HepG2 (cell line): Measurements from ENCODE around the gene VPS11. TPM values are rescaled to one million over a fixed set of nuclear protein-coding genes. Genes with fewer than 3 reads are reported as not detected.

Experiments used
- AGO2 ChIP-seq: fragments of 200-400 bp; formaldehyde crosslinking; optimal IDR thresholded peaks from 2 replicates; pipeline ENCODE3; 2017; ENCODE audit warnings: mild to moderate bottlenecking, low read depth, low read length, moderate library complexity
- BRD4 ChIP-seq: sonication (generic); formaldehyde crosslinking; IDR thresholded peaks from 2 replicates; pipeline ENCODE4 v1.4.0; 2020; ENCODE audit warnings: missing genetic modification reagents
- CREM ChIP-seq, 2 experiments: sonication (generic) in 1 of 2; formaldehyde crosslinking in 1 of 2; IDR thresholded peaks; 2 replicates each; pipeline versions ENCODE4 v1.4.0 to v1.6.1; 2016 to 2020; ENCODE audit warnings: antibody characterized with exemption in 1 of 2, mild to moderate bottlenecking in 1 of 2, missing genetic modification reagents in 1 of 2
- ERF ChIP-seq: IDR thresholded peaks from 2 replicates; pipeline ENCODE4 v1.6.1; 2018; ENCODE audit warnings: missing biosample characterization, missing genetic modification reagents
- HNRNPH1 ChIP-seq: fragments of 200-400 bp; formaldehyde crosslinking; optimal IDR thresholded peaks from 2 replicates; pipeline ENCODE3; 2017; ENCODE audit warnings: mild to moderate bottlenecking, low read depth, low read length
- KLF9 ChIP-seq: IDR thresholded peaks from 2 replicates; pipeline ENCODE4 v1.6.1; 2016; ENCODE audit warnings: low read depth
- MIXL1 ChIP-seq: IDR thresholded peaks from 2 replicates; pipeline ENCODE4 v1.6.1; 2016
- SP2 ChIP-seq: sonication (generic); formaldehyde crosslinking; IDR thresholded peaks from 2 replicates; pipeline ENCODE4 v1.5.1; 2020; ENCODE audit warnings: mild to moderate bottlenecking, missing genetic modification reagents
- SUZ12 ChIP-seq: fragments of 150-350 bp; IDR thresholded peaks from 2 replicates; pipeline ENCODE4 v1.6.1; 2014; ENCODE audit warnings: low read depth, low read length
- TSC22D2 ChIP-seq: sonication (generic); formaldehyde crosslinking; IDR thresholded peaks from 2 replicates; pipeline ENCODE4 v1.5.1; 2020; ENCODE audit warnings: missing genetic modification reagents, mild to moderate bottlenecking, borderline replicate concordance
- ZMYM3 ChIP-seq: sonication (generic); formaldehyde crosslinking; IDR thresholded peaks from 2 replicates; pipeline ENCODE4 v1.5.1; 2020; ENCODE audit warnings: mild to moderate bottlenecking, missing genetic modification reagents
- ZNF256 ChIP-seq: sonication (generic); formaldehyde crosslinking; conservative IDR thresholded peaks from 2 replicates; pipeline ENCODE4 v1.4.0; 2020; ENCODE audit warnings: missing genetic modification reagents
- ZNF430 ChIP-seq: sonication (generic); formaldehyde crosslinking; IDR thresholded peaks from 2 replicates; pipeline ENCODE4 v1.9.0; 2021; ENCODE audit warnings: mild to moderate bottlenecking, missing genetic modification reagents
- ZNF510 ChIP-seq: sonication (generic); formaldehyde crosslinking; IDR thresholded peaks from 2 replicates; pipeline ENCODE4 v1.4.0; 2020; ENCODE audit warnings: low read depth, mild to moderate bottlenecking, missing genetic modification reagents
- ZNF83 ChIP-seq: sonication (generic); formaldehyde crosslinking; IDR thresholded peaks from 2 replicates; pipeline ENCODE4 v1.4.0; 2020; ENCODE audit warnings: missing genetic modification reagents, mild to moderate bottlenecking, borderline replicate concordance
- polyA plus RNA-seq, 8 experiments: library from polyadenylated mRNA; depleted of rRNA in 3 of 8; stranded (reverse) in 7 of 8; unstranded in 1 of 8; fragments of >200 nt; fragmentation: Illumina TruSeq in 4 of 8; extraction: Trizol in 4 of 8; gene quantifications; 2 replicates each; pipeline versions ENCODE4 v1.2.1 to v1.2.3, GENCODE V29; 2011 to 2016; ENCODE audit warnings: low read depth in 4 of 8, missing spikeins in 1 of 8, mixed read lengths in 1 of 8; ENCODE audit not compliant: insufficient read depth in 1 of 8
- total RNA-seq, 5 experiments: library from RNA; depleted of rRNA; stranded (reverse); fragments of >200 nt; fragmentation: Illumina TruSeq; extraction: Trizol; gene quantifications; 2 replicates each; pipeline ENCODE4 v1.2.3, GENCODE V29; 2016; ENCODE audit warnings: low read depth in 1 of 5
- TF ChIP-seq, protein P1 (sequence below): fragments of 450-650 bp; IDR thresholded peaks from 2 replicates; pipeline ENCODE4 v1.6.1; 2017; ENCODE audit warnings: mild to moderate bottlenecking
- TF ChIP-seq, protein P2 (sequence below): sonication (generic); formaldehyde crosslinking; IDR thresholded peaks from 2 replicates; pipeline ENCODE4 v1.8.1; 2023; ENCODE audit warnings: mild to moderate bottlenecking, moderate library complexity, missing genetic modification reagents
- TF ChIP-seq, protein P3 (sequence below): sonication (generic); formaldehyde crosslinking; IDR thresholded peaks from 2 replicates; pipeline ENCODE4 v1.4.0; 2020; ENCODE audit warnings: missing genetic modification reagents
- TF ChIP-seq, protein P4 (sequence below): sonication (generic); formaldehyde crosslinking; IDR thresholded peaks from 2 replicates; pipeline ENCODE4 v1.9.0; 2022; ENCODE audit warnings: low read depth, missing genetic modification reagents
- TF ChIP-seq, protein P5 (sequence below): conservative IDR thresholded peaks from 2 replicates; pipeline ENCODE4 v1.6.1; 2018; ENCODE audit warnings: missing genetic modification reagents

VPS11 gene
- total and polyA plus RNA-seq, 2 of the 13 experiments (the other 11 are each of a cell fraction or from before 2014, with no cell fraction given) = 13.7 to 21.6 TPM

DNA sequence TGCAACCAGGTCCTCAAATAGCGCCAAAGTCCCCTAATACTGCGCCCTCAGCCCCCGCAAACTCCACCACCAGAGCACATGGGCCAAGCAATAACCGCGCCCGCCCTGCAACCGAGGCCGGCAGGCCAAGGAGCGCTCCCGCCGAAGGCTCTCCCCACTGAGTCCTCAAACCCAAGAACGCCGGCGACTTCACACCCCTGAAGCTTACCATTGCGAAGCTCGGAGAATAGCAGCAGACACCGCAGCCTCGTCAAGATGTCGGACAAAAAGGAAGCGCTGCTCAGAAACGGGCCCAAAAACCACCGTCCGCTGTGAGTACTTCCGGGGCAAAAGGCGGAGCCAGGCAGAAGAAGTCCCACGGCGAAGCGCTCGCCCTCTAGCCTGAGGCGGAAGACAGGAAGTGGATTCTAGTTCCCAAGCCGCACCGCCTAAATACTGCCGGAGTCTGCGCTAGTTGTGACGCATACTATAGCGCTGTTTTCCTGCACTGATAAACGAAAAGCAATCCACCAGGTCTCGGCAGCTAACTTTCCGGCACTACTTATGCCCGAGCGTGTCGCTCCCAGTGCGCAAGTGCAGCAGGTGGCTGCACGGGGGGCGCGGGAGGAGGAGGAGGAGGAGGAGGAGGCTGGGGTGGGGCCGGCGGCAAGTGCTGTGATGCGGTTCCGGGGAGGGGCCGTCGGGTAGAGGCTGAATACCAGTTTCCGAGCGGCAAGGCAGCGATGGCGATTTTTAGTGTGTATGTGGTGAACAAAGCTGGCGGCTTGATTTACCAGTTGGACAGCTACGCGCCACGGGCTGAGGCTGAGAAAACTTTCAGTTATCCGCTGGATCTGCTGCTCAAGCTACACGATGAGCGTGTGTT lies 49.3 kb upstream of the VPS11 start, which contains the start of the genes RPS25 and TRAPPC4 (continued):
- TF ChIP-seq AGO2 = peak; percentile 63
- peak; percentile 46; the same call in 1 of the 2 replicates for TF ChIP-seq BRD4 (CRISPR knock-in tag)
- TF ChIP-seq SUZ12 = no peak
- TF ChIP-seq, protein P1, sequence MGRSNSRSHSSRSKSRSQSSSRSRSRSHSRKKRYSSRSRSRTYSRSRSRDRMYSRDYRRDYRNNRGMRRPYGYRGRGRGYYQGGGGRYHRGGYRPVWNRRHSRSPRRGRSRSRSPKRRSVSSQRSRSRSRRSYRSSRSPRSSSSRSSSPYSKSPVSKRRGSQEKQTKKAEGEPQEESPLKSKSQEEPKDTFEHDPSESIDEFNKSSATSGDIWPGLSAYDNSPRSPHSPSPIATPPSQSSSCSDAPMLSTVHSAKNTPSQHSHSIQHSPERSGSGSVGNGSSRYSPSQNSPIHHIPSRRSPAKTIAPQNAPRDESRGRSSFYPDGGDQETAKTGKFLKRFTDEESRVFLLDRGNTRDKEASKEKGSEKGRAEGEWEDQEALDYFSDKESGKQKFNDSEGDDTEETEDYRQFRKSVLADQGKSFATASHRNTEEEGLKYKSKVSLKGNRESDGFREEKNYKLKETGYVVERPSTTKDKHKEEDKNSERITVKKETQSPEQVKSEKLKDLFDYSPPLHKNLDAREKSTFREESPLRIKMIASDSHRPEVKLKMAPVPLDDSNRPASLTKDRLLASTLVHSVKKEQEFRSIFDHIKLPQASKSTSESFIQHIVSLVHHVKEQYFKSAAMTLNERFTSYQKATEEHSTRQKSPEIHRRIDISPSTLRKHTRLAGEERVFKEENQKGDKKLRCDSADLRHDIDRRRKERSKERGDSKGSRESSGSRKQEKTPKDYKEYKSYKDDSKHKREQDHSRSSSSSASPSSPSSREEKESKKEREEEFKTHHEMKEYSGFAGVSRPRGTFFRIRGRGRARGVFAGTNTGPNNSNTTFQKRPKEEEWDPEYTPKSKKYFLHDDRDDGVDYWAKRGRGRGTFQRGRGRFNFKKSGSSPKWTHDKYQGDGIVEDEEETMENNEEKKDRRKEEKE = no peak
- TF ChIP-seq ZNF430 (CRISPR knock-in tag) = peak; percentile 75; the same call in 1 of the 2 replicates
- TF ChIP-seq ERF (CRISPR knock-in tag) = peak; percentile 58
- TF ChIP-seq SP2 (CRISPR knock-in tag) = peak; percentile 79
- TF ChIP-seq, protein P2, sequence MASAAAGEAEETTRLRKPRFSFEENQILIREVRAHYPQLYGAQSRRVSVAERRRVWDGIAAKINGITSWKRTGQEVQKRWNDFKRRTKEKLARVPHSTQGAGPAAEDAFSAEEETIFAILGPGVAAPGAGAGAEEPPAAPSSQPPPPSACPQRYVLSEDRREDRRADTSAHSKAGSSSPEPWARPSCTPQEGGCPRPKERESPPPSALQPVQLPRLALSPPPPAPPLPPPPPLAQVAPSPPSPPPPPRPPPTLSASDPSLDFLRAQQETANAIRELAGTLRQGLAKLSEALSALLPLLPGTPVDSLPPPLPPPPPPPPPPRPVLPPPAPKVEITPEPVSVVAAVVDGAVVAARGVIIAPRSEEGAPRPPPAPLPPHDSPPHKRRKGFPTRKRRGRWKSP (CRISPR knock-in tag) = peak; percentile 92; the same call in 1 of the 2 replicates
- no peak for TF ChIP-seq MIXL1
- no peak for TF ChIP-seq HNRNPH1
- TF ChIP-seq TSC22D2 (CRISPR knock-in tag) = peak; percentile 1; the same call in 1 of the 2 replicates
- no peak for TF ChIP-seq KLF9 (CRISPR knock-in tag)
- TF ChIP-seq ZMYM3 = 0 out of 2 replicates have a peak, but pooled peaks have one; percentile 10
- TF ChIP-seq, protein P3, sequence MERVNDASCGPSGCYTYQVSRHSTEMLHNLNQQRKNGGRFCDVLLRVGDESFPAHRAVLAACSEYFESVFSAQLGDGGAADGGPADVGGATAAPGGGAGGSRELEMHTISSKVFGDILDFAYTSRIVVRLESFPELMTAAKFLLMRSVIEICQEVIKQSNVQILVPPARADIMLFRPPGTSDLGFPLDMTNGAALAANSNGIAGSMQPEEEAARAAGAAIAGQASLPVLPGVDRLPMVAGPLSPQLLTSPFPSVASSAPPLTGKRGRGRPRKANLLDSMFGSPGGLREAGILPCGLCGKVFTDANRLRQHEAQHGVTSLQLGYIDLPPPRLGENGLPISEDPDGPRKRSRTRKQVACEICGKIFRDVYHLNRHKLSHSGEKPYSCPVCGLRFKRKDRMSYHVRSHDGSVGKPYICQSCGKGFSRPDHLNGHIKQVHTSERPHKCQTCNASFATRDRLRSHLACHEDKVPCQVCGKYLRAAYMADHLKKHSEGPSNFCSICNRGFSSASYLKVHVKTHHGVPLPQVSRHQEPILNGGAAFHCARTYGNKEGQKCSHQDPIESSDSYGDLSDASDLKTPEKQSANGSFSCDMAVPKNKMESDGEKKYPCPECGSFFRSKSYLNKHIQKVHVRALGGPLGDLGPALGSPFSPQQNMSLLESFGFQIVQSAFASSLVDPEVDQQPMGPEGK = no peak; the same call in 1 of the 2 replicates
- peak; percentile 57; the same call in 1 of the 2 replicates for TF ChIP-seq ZNF510
- 0 out of 2 replicates have a peak, but pooled peaks have one; percentile 28 for TF ChIP-seq ZNF256 (CRISPR knock-in tag)
- TF ChIP-seq, protein P4, sequence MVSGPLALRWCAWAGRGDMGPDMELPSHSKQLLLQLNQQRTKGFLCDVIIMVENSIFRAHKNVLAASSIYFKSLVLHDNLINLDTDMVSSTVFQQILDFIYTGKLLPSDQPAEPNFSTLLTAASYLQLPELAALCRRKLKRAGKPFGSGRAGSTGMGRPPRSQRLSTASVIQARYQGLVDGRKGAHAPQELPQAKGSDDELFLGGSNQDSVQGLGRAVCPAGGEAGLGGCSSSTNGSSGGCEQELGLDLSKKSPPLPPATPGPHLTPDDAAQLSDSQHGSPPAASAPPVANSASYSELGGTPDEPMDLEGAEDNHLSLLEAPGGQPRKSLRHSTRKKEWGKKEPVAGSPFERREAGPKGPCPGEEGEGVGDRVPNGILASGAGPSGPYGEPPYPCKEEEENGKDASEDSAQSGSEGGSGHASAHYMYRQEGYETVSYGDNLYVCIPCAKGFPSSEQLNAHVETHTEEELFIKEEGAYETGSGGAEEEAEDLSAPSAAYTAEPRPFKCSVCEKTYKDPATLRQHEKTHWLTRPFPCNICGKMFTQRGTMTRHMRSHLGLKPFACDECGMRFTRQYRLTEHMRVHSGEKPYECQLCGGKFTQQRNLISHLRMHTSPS (CRISPR knock-in tag) = no peak
- TF ChIP-seq ZNF83 (CRISPR knock-in tag) = no peak
- TF ChIP-seq, protein P5, sequence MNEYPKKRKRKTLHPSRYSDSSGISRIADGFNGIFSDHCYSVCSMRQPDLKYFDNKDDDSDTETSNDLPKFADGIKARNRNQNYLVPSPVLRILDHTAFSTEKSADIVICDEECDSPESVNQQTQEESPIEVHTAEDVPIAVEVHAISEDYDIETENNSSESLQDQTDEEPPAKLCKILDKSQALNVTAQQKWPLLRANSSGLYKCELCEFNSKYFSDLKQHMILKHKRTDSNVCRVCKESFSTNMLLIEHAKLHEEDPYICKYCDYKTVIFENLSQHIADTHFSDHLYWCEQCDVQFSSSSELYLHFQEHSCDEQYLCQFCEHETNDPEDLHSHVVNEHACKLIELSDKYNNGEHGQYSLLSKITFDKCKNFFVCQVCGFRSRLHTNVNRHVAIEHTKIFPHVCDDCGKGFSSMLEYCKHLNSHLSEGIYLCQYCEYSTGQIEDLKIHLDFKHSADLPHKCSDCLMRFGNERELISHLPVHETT (CRISPR knock-in tag) = no peak
- TF ChIP-seq CREM (IDR thresholded peaks at IDR 0.05) = peak; percentile 91
- TF ChIP-seq CREM (CRISPR knock-in tag; IDR thresholded peaks at IDR 0.05) = no peak
